ENCODE measurements around the gene PSAP.
A peak's percentile ranks its signal among the peaks of the same experiment; 100 is the strongest.
"Not testable (repeated sequence)": the region's sequence is repeated elsewhere in the genome, so short reads cannot be mapped to it uniquely, and the experiment has no call there.

Gene PSAP

GRCh38 chr10:71856619-71857018, 5.6 kb upstream of the PSAP start:
- in situ Hi-C loops (cut with HindIII; ENCODE audit: low sequenced_read_pairs) = no loop called here
- H3K4me3 ChIP-seq (ENCODE audit: low read depth, low read length) = no peak overlapping the region
- no peak for TF ChIP-seq CTCF (IDR thresholded peaks at IDR 0.05; ENCODE audit: low read depth, low read length)
- no peak for DNase-seq (ENCODE audit: low read depth, low spot score)

- no peak for TF ChIP-seq CTCF (IDR thresholded peaks at IDR 0.05; ENCODE audit: low read depth, low read length)
- in situ Hi-C loops (cut with HindIII; ENCODE audit: low sequenced_read_pairs) = no loop called here
- no peak overlapping the region for H3K4me3 ChIP-seq (ENCODE audit: low read depth, low read length)
- peak; percentile 56 for DNase-seq (ENCODE audit: low read depth, low spot score)
These were observed 3.0 kb upstream of the PSAP start for GRCh38 chr10:71854031-71854430.

- TF ChIP-seq CTCF (IDR thresholded peaks at IDR 0.05; ENCODE audit: low read depth, low read length) = no peak
- in situ Hi-C loops (cut with HindIII; ENCODE audit: low sequenced_read_pairs) = no loop called here
- no peak for DNase-seq (ENCODE audit: low read depth, low spot score)
- H3K4me3 ChIP-seq (ENCODE audit: low read depth, low read length) = no peak overlapping the region
These were observed 1.4 kb upstream of the PSAP start for GRCh38 chr10:71852355-71852937.

GRCh38 chr10:71851465-71852095, 529 bp upstream of the PSAP start:
- H3K4me3 ChIP-seq (ENCODE audit: low read depth, low read length) = peak overlapping the region; percentile 89
- in situ Hi-C loops (cut with HindIII; ENCODE audit: low sequenced_read_pairs); DNase-seq (ENCODE audit: low read depth, low spot score): not testable (repeated sequence)

GRCh38 chr10:71850021-71850742, 869 bp downstream of the PSAP start:
- peak overlapping the region; percentile 89 for H3K4me3 ChIP-seq (ENCODE audit: low read depth, low read length)
- no peak for DNase-seq (ENCODE audit: low read depth, low spot score)
- in situ Hi-C loops (cut with HindIII; ENCODE audit: low sequenced_read_pairs) = no loop called here
- TF ChIP-seq CTCF (IDR thresholded peaks at IDR 0.05; ENCODE audit: low read depth, low read length) = no peak

- no peak for DNase-seq (ENCODE audit: low read depth, low spot score)
- no peak for TF ChIP-seq CTCF (IDR thresholded peaks at IDR 0.05; ENCODE audit: low read depth, low read length)
- H3K4me3 ChIP-seq (ENCODE audit: low read depth, low read length) = peak overlapping the region; percentile 89
- in situ Hi-C loops (cut with HindIII; ENCODE audit: low sequenced_read_pairs) = no loop called here
These were observed 1.6 kb downstream of the PSAP start for GRCh38 chr10:71849461-71849908.
